Epithelial cell of proximal tubule (primary cell): ENCODE results near the gene ATXN1L. TPM values are rescaled to one million over a fixed set of nuclear protein-coding genes. Genes with fewer than 3 reads are reported as not detected.
"Not testable (repeated sequence)": the region's sequence is repeated elsewhere in the genome, so short reads cannot be mapped to it uniquely, and the experiment has no call there.

Source experiments
- DNase-seq: peaks from one replicate; pipeline ENCODE4 v3.0.0-alpha.2; 2011; ENCODE audit warnings: low read depth
- H3K4me3 ChIP-seq: 2 replicates; pipeline ENCODE4 v1.5.1; 2011; ENCODE audit warnings: low read depth, mild to moderate bottlenecking, low read length
- total RNA-seq: library from RNA; depleted of rRNA; stranded (reverse); fragments of >200 nt; gene quantifications from 2 replicates; pipeline ENCODE4 v1.2.3, GENCODE V29; 2015
- TF ChIP-seq, protein P1 (sequence below): conservative IDR thresholded peaks from 2 replicates; pipeline ENCODE4 v1.5.1; 2012; ENCODE audit warnings: low read depth, mild to moderate bottlenecking, low read length

Gene ATXN1L
- total RNA-seq, 1 donor from 2014 or later = 9.5 TPM

DNA sequence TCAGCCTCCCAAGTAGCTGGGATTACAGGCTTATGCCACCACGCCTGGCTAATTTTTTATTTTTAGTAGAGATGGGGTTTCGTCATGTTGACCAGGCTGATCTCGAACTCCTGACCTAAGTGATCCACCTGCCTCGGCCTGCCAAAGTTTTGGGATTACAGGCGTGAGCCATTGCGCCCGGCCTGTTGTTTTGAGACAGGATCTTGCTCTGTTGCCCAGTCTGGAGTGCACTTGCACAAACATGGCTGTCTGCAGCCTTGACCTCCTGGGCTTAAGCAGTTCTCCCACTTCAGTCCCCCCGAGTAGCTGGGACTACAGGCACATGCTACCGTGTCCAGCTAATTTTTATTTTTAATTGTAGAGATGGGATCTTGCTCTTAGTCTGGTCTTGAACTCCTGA is 58.5 kb downstream of the ATXN1L start:
- TF ChIP-seq, protein P1, sequence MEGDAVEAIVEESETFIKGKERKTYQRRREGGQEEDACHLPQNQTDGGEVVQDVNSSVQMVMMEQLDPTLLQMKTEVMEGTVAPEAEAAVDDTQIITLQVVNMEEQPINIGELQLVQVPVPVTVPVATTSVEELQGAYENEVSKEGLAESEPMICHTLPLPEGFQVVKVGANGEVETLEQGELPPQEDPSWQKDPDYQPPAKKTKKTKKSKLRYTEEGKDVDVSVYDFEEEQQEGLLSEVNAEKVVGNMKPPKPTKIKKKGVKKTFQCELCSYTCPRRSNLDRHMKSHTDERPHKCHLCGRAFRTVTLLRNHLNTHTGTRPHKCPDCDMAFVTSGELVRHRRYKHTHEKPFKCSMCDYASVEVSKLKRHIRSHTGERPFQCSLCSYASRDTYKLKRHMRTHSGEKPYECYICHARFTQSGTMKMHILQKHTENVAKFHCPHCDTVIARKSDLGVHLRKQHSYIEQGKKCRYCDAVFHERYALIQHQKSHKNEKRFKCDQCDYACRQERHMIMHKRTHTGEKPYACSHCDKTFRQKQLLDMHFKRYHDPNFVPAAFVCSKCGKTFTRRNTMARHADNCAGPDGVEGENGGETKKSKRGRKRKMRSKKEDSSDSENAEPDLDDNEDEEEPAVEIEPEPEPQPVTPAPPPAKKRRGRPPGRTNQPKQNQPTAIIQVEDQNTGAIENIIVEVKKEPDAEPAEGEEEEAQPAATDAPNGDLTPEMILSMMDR = no peak
- no peak overlapping the region for H3K4me3 ChIP-seq
- DNase-seq = no peak

DNA sequence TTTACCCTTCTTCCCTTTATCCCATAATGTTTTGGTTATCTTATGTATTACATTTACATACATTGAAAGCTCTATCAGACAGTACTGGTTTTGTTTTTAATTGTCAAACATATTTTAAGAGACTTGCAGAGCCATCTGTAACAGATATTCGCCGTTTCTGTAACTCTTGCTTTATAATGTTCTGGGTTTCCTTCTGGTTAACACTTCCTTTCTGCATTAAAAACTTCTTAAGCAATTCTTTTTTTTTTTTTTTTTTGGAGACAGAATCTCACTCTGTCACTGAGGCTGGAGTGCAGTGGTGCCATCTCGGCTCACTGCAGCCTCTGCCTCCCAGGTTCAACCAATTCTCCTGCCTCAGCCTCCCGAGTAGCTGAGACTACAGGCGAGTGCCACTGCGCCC is 60.0 kb downstream of the ATXN1L start:
- H3K4me3 ChIP-seq, DNase-seq: not testable (repeated sequence)

Other genes with a start within 250 kb of the ATXN1L start
- 2.2 and 7.9 TPM in 2 replicates for gene MARVELD3, start 219.8 kb upstream of the ATXN1L start, total RNA-seq
- 8.1 and 11.0 TPM in 2 replicates for gene PHLPP2, start 121.3 kb upstream of the ATXN1L start, total RNA-seq
- 40.1 and 43.6 TPM in 2 replicates for gene AP1G1, start 37.1 kb upstream of the ATXN1L start, total RNA-seq
- 6.4 and 17.6 TPM in 2 replicates for gene ZNF821, start 38.2 kb downstream of the ATXN1L start, total RNA-seq
- 145 and 211 TPM in 2 replicates for gene IST1, start 49.6 kb downstream of the ATXN1L start, total RNA-seq
- gene PKD1L3, start 154.4 kb downstream of the ATXN1L start, total RNA-seq = not detected in 2 replicates
- gene DHODH, start 162.8 kb downstream of the ATXN1L start, total RNA-seq = 9.4 and 10.9 TPM in 2 replicates
- not detected in 2 replicates for gene HP, start 208.5 kb downstream of the ATXN1L start, total RNA-seq
- not detected in 2 replicates for gene HPR, start 217.2 kb downstream of the ATXN1L start, total RNA-seq
- 6.5 and 11.0 TPM in 2 replicates for gene TXNL4B, start 247.6 kb downstream of the ATXN1L start, total RNA-seq
- gene DHX38, start 247.9 kb downstream of the ATXN1L start, total RNA-seq = 31.4 and 36.6 TPM in 2 replicates